Measurements from ENCODE around the gene CPA4. TPM values are rescaled to one million over a fixed set of nuclear protein-coding genes. Genes with fewer than 3 reads are reported as not detected.
"Not testable (repeated sequence)": the region's sequence is repeated elsewhere in the genome, so short reads cannot be mapped to it uniquely, and the experiment has no call there.

CPA4 gene, protein sequence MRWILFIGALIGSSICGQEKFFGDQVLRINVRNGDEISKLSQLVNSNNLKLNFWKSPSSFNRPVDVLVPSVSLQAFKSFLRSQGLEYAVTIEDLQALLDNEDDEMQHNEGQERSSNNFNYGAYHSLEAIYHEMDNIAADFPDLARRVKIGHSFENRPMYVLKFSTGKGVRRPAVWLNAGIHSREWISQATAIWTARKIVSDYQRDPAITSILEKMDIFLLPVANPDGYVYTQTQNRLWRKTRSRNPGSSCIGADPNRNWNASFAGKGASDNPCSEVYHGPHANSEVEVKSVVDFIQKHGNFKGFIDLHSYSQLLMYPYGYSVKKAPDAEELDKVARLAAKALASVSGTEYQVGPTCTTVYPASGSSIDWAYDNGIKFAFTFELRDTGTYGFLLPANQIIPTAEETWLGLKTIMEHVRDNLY
- total RNA-seq, result under 1 TPM in 2 of 3 donors, not detected in 1; 0.18 to 0.29 TPM

DNA sequence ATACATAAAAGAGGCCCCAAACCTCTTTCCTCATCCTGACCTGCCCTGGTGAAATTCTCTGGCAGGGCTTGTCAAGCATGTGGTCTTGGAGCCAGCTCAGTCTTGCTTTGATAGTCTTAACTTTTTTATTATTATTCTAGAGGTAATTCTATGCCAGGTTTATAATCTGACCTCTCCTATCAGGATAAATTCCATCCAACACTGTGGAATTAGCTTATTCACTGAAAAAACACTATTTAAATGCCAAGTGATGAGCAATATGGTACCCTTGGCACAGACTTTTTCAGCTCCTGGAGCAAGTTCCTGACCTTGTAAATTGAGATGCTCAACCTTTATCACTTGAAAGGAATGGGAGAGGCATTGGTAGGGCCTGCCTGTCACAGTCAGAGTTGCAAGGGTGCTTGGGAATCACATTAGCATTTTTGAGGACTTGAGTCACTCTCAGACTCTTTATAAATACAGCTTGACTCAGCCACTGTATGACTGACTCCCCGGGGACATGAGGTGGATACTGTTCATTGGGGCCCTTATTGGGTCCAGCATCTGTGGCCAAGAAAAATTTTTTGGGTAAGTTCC lies at the start of gene CPA4:
Gene CPA4, plus strand, starts transcription at position 480 of the 576 bp plus-strand sequence. Its CDS starts 20 bp downstream, at position 500.
- no peak for ATAC-seq
- Mint-ChIP-seq H3K36me3 (ENCODE audit: insufficient read depth) (no peaks in the 10 kb centered on the region), H3K4me3 (no peak within 1 kb of the TSS)

DNA sequence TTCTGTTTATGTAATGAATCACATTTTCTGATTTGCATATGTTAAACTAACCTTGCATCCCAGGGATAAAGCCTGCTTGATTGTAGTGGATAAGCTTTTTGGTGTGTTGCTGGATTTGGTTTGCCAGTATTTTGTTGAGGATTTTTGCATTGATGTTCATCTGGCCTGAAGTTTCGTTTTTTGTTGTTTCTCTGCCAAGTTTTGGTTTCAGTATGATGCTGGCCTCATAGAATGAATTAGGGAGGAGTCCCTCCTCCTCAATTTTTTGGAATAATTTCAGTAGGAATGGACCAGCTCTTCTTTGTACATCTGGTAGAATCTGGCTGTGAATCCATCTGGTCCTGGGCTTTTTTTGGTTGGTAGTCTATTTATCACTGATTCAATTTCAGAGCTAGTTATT lies 49.5 kb upstream of the CPA4 start:
- not testable (repeated sequence) for H3K4me3 Mint-ChIP-seq; H3K27me3 Mint-ChIP-seq (ENCODE audit: low read depth); H3K36me3 Mint-ChIP-seq (ENCODE audit: insufficient read depth); DNase-seq; H3K9me3 Mint-ChIP-seq; ATAC-seq; H3K4me1 Mint-ChIP-seq (ENCODE audit: low read depth)

More for the DNA sequence above, at the start of gene CPA4:
- H3K4me1 Mint-ChIP-seq (ENCODE audit: low read depth), result no peaks in the 10 kb centered on the region
- H3K27me3 Mint-ChIP-seq (ENCODE audit: low read depth), result peaks cover 2% of the 10 kb centered on the region
- DNase-seq, result no peak
- H3K9me3 Mint-ChIP-seq, result no peaks in the 10 kb centered on the region

DNA sequence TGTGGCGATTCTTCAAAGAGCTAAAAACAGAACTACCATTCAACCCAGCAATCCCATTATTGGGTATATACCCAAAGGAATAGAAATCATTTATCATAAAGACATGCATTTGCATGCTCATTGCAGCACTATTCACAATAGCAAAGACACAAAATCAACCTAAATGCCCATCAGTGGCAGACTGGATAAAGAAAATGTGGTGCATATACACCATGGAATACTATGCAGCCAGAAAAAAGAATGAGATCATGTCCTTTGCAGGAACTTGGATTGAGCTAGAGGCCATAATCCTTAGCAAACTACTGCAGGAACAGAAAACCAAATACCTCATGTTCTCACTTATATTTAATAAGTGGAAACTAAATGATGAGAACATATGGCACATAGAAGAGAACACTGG lies 46.5 kb upstream of the CPA4 start:
- not testable (repeated sequence) for H3K9me3 Mint-ChIP-seq; ATAC-seq; H3K27me3 Mint-ChIP-seq (ENCODE audit: low read depth); H3K36me3 Mint-ChIP-seq (ENCODE audit: insufficient read depth); DNase-seq; H3K4me3 Mint-ChIP-seq; H3K4me1 Mint-ChIP-seq (ENCODE audit: low read depth)

DNA sequence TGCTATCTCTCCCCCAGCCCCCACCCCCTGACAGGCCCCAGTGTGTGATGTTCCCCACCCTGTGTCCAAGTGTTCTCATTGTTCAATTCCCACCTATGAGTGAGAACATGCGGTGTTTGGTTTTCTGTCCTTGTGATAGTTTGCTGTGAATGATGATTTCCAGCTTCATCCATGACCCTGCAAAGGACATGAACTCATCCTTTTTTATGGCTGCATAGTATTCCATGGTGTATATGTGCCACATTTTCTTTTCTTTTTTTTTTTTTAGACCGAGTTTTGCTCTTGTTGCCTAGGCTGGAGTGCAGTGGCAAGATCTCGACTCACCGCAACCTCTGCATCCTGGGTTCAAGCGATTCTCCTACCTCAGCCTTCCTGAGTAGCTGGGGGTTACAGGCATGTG lies 44.1 kb upstream of the CPA4 start:
- H3K4me1 Mint-ChIP-seq (ENCODE audit: low read depth); H3K27me3 Mint-ChIP-seq (ENCODE audit: low read depth); ATAC-seq; DNase-seq; H3K36me3 Mint-ChIP-seq (ENCODE audit: insufficient read depth); H3K4me3 Mint-ChIP-seq: not testable (repeated sequence)
- peaks cover 15% of the 10 kb centered on the region for H3K9me3 Mint-ChIP-seq

DNA sequence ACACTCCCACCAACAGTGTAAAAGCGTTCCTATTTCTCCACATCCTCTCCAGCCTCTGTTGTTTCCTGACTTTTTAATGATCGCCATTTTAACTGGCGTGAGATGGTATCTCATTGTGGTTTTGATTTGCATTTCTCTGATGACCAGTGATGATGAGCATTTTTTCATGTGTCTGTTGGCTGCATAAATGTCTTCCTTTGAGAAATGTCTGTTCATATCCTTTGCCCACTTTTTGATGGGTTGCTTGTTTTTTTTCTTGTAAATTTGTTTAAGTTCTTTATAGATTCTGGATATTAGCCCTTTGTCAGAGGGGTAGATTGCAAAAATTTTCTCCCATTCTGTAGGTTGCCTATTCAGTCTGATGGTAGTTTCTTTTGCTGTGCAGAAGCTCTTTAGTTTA lies 43.3 kb upstream of the CPA4 start:
- H3K9me3 Mint-ChIP-seq, result peaks cover 15% of the 10 kb centered on the region
- DNase-seq; H3K4me1 Mint-ChIP-seq (ENCODE audit: low read depth); H3K4me3 Mint-ChIP-seq; H3K27me3 Mint-ChIP-seq (ENCODE audit: low read depth); H3K36me3 Mint-ChIP-seq (ENCODE audit: insufficient read depth); ATAC-seq: not testable (repeated sequence)

DNA sequence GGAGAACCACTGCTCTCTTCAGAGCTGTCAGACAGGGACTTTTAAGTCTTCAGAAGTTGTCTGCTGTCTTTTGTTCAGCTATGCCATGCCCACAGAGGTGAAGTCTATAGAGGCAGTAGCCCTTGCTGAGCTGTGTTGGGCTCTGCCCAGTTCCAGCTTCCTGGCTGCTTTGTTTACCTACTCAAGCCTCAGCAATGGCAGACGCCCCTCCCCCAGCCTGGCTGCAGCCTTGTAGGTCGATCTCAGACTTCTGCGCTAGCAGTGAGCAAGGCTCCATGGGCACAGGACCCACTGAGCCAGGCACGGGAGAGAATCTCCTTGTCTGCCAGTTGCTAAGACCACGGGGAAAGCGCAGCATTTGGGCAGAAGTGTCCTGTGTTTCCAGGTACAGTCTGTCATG lies 38.4 kb upstream of the CPA4 start:
- Mint-ChIP-seq H3K4me3 (no peak overlapping the region), H3K9me3 (peaks cover 5% of the 10 kb centered on the region), H3K4me1 (ENCODE audit: low read depth) (no peaks in the 10 kb centered on the region), H3K36me3 (ENCODE audit: insufficient read depth) (no peaks in the 10 kb centered on the region), H3K27me3 (ENCODE audit: low read depth) (peaks cover 8% of the 10 kb centered on the region)
- DNase-seq, result no peak
- ATAC-seq, result no peak

DNA sequence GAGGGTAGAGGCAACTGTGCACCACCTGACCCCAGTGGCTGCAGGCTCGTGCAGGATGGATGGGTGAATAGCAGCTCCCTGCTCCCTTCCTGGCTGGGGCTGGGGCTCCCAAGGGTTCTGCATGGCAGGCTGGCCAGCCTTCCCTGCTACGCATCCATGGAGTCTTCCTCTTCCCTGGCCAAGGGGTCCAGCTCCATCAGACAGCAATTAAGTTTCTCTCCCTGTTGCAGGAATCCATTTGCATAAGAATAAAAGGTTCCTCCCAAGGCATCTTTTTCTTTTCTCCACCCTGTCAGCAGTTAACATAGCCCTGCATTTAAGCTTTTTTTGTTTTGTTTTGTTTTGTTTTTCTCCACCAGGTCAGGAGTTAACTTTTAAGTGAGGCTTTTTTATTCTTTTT lies 36.3 kb upstream of the CPA4 start:
- no peaks in the 10 kb centered on the region for H3K4me1 Mint-ChIP-seq (ENCODE audit: low read depth)
- H3K9me3 Mint-ChIP-seq, result peaks cover 5% of the 10 kb centered on the region
- peaks cover 6% of the 10 kb centered on the region for H3K27me3 Mint-ChIP-seq (ENCODE audit: low read depth)
- DNase-seq (no peak), ATAC-seq (no peak)
- H3K36me3 Mint-ChIP-seq (ENCODE audit: insufficient read depth), result no peaks in the 10 kb centered on the region
- H3K4me3 Mint-ChIP-seq, result no peak overlapping the region

DNA sequence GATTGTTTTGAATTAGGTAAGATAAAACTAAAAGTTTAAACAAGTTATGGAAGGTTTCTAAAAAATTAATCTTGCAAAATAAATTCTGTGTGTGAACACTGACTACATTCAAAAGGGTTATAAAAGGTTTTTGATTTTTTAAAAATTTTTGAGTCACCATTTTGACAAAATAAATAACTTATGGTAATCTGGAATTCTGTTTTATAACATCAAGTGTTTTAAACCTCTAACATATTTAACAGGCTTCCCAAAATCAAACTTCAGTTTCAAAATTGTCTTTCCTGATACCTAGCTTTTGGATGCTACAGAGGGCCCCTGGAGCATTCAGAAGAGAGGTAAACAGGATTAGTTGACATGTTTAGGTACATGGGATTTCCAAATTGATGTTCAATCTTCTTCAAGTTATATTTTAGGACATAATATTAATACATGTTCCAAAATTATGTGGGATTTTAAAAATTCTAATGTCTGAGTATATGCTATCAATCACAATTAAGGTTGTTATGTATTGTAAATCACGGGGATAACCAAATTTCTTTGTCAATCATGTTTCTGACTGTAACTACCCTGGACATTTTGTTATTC lies 34.4 kb upstream of the CPA4 start:
- DNase-seq, result no peak
- H3K4me1 Mint-ChIP-seq (ENCODE audit: low read depth), result no peaks in the 10 kb centered on the region
- H3K36me3 Mint-ChIP-seq (ENCODE audit: insufficient read depth), result no peaks in the 10 kb centered on the region
- H3K27me3 Mint-ChIP-seq (ENCODE audit: low read depth), result no peaks in the 10 kb centered on the region
- ATAC-seq, result no peak
- peaks cover 2% of the 10 kb centered on the region for H3K9me3 Mint-ChIP-seq
- no peak overlapping the region for H3K4me3 Mint-ChIP-seq

DNA sequence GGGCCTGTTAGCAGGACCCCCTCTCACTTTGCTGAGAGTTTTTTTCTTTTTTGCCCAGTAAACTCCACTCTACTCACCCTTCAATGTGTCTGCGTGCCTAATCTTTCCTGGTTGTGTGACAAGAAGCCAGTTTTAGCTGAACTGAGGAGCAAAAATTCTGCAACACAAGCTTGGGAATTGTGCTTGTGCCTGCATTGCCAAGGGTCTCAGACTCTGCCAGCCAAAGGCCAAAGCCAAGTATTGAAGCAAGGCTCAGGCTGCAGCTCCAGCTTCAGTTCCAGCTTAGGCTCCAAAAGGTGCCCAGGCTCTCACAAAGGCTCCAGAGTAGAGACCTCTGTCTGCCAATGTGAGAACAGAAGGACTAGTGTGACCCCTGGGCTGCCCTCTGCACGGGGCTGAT lies 30.5 kb upstream of the CPA4 start:
- H3K4me1 Mint-ChIP-seq (ENCODE audit: low read depth), result no peaks in the 10 kb centered on the region
- ATAC-seq (no peak), DNase-seq (no peak)
- no peaks in the 10 kb centered on the region for H3K36me3 Mint-ChIP-seq (ENCODE audit: insufficient read depth)
- no peaks in the 10 kb centered on the region for H3K9me3 Mint-ChIP-seq
- no peak overlapping the region for H3K4me3 Mint-ChIP-seq
- peaks cover 2% of the 10 kb centered on the region for H3K27me3 Mint-ChIP-seq (ENCODE audit: low read depth)

DNA sequence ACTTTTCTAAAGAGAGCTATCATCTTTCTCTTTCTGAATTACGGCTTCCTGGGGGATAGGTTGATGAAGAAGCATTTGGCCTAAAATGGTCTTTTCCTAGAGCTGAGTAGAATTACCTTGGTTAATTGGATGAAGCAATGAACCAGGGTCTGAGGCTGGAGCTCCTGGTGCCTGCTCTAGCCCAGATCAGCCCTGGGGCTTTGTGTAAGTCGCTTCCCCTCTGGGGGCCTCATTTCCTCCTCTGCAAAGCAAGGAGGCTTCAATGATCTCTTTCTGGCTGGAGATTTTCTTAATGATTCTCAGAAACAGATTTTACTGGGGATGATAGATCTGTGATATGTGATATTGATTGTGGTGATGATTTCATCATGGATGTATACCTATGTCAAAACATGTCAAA lies 29.8 kb upstream of the CPA4 start:
- no peak for DNase-seq
- no peaks in the 10 kb centered on the region for H3K36me3 Mint-ChIP-seq (ENCODE audit: insufficient read depth)
- H3K4me3 Mint-ChIP-seq, result no peak overlapping the region
- H3K9me3 Mint-ChIP-seq, result no peaks in the 10 kb centered on the region
- no peaks in the 10 kb centered on the region for H3K4me1 Mint-ChIP-seq (ENCODE audit: low read depth)
- ATAC-seq, result no peak
- H3K27me3 Mint-ChIP-seq (ENCODE audit: low read depth), result peaks cover 2% of the 10 kb centered on the region

DNA sequence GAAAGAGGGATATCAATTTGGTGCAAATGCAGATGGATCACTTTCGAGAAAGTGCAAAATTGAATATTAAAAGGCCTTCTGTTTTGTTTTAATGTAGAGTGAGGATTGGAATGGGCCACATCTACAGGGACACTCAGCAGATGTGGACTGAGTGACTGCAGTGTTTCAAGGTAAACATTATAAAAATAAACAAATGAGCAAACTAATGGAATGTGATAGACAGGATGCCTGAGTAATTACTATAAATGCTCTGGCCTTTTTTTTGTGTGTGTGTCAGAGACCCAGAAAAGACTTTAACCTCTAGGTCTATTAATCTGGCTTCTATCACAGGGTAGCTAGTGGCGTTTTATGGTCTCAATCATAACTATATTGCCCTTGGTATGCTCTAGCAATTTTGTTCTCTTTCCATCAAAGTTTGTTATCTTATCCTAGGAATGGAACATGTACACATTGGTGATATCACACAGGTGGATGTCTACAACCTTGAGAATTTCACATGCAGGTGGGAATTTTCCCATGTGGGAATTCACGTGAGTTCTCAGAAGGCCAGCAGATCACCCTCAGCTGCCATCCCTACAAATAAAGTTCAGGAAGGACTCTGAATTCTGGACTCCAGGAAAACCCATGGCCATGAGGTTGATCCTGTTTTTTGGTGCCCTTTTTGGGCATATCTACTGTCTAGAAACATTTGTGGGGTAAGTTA lies 26.6 kb upstream of the CPA4 start, which contains the start of gene CPA2:
Gene CPA2, plus strand, starts transcription at position 606 of the 703 bp plus-strand sequence. Its CDS starts 19 bp downstream, at position 625.
- Mint-ChIP-seq H3K27me3 (ENCODE audit: low read depth) (peaks cover 2% of the 10 kb centered on the region), H3K4me3 (no peak within 1 kb of the TSS), H3K36me3 (ENCODE audit: insufficient read depth) (no peaks in the 10 kb centered on the region), H3K9me3 (no peaks in the 10 kb centered on the region), H3K4me1 (ENCODE audit: low read depth) (no peaks in the 10 kb centered on the region)
- DNase-seq (no peak), ATAC-seq (no peak)

DNA sequence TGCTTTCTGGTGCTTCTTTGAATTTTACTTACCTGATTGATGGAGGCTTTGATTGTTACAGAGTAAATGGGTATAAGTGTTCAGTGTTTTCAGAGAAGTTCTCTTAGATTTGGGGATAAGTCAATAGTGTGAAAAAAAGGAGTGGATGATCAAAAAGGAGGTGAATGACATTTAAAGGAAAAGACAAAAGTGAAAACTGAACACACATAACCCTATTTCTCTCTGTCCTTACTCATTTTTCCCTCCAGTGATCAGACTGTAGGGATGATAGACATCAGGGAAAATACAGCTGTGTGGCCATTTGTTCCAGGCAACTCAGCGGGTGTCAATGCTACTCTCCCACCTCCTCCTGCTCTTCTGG lies 26.0 kb upstream of the CPA4 start:
- H3K4me1 Mint-ChIP-seq (ENCODE audit: low read depth), result no peaks in the 10 kb centered on the region
- H3K27me3 Mint-ChIP-seq (ENCODE audit: low read depth), result peaks cover 2% of the 10 kb centered on the region
- ATAC-seq, result no peak
- no peaks in the 10 kb centered on the region for H3K9me3 Mint-ChIP-seq
- no peak for DNase-seq
- H3K4me3 Mint-ChIP-seq, result no peak overlapping the region
- H3K36me3 Mint-ChIP-seq (ENCODE audit: insufficient read depth), result no peaks in the 10 kb centered on the region

DNA sequence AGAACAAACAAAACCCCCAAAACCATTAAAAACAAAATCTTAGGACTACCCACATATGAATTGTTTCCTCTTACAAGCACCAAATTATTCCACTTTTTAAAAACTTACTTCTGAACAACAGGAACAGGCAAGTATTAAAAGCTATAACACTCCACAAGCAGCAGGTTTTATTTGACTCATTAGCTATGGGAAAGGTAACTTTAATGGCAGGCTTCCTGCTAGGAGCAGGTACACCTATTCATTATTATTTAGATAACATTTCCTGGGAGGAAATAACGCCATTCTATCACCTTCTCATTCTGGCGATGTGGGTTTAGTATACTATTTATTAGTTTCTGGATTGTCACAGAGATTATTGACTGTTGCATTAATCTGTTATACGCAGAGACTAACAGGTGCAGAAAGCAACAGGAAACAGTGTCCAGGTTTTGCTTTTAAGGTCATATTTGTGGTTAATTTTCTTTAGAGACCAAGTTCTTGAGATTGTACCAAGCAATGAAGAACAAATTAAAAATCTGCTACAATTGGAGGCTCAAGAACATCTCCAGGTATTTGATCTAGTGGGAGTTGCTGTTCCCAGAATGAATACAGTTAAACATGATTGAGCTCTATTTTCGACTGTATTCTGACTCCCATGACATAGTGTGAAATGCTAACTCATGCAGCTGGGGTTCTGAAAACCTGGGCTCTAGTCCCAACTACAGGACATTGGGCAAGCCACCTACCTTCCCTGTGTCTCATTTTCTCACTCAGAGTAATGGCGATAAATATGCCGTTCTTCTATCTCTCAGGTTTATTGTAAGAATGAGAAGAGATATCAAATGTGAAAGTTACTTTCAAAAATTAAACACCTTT lies 24.3 kb upstream of the CPA4 start:
- H3K9me3 Mint-ChIP-seq, result no peaks in the 10 kb centered on the region
- H3K27me3 Mint-ChIP-seq (ENCODE audit: low read depth), result peaks cover 4% of the 10 kb centered on the region
- H3K36me3 Mint-ChIP-seq (ENCODE audit: insufficient read depth), result no peaks in the 10 kb centered on the region
- ATAC-seq, result no peak
- no peaks in the 10 kb centered on the region for H3K4me1 Mint-ChIP-seq (ENCODE audit: low read depth)
- DNase-seq, result no peak
- no peak overlapping the region for H3K4me3 Mint-ChIP-seq

DNA sequence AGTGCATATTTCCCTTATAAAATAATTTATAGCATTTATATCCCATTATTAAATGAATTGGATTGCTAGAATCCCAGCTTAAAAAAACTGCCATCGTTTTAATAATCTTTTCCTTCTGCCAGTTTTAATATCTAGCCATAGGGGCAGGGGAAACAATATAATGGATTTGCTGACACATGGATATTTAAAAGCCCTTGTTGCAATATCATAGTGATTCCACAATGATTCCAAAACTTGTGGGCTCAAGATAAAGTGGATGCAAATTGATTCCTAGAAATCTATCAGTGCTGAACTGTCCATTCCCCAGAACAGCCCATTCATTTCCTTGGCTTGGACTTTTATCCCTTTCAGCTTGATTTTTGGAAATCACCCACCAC lies 23.7 kb upstream of the CPA4 start:
- DNase-seq, result no peak
- Mint-ChIP-seq H3K4me1 (ENCODE audit: low read depth) (no peaks in the 10 kb centered on the region), H3K27me3 (ENCODE audit: low read depth) (peaks cover 5% of the 10 kb centered on the region), H3K9me3 (no peaks in the 10 kb centered on the region), H3K4me3 (no peak overlapping the region), H3K36me3 (ENCODE audit: insufficient read depth) (no peaks in the 10 kb centered on the region)
- ATAC-seq, result no peak

Data from activated T-cell treated with anti-CD3 and anti-CD28 coated beads, Interleukin-2, amount 50 U/mL, for 4 hours (primary cell).